ENCODE measurements around the gene ZNF784.

Gene ZNF784

GRCh38 chr19:55667511-55667910 is 43.1 kb upstream of the ZNF784 start:
- H3K79me2 ChIP-seq (ENCODE audit: control insufficient read depth, low read length) = peaks cover 98% of the 10 kb centered on the region
- H3K27me3 ChIP-seq (ENCODE audit: control insufficient read depth, low read length) = no peaks in the 10 kb centered on the region
- no peak for TF ChIP-seq CTCF (IDR thresholded peaks at IDR 0.05; ENCODE audit: low read depth, low read length, poor library complexity, severe bottlenecking)
- TF ChIP-seq EZH2phosphoT487 (IDR thresholded peaks at IDR 0.05; ENCODE audit: borderline replicate concordance, low read length) = no peak
- peaks cover 96% of the 10 kb centered on the region for H3K36me3 ChIP-seq (ENCODE audit: control insufficient read depth, low read length)
- H3K4me3 ChIP-seq (ENCODE audit: low read length) = no peak overlapping the region
- H3F3A ChIP-seq (ENCODE audit: control insufficient read depth, insufficient read depth) = peaks cover 14% of the 10 kb centered on the region
- H4K20me1 ChIP-seq (ENCODE audit: control insufficient read depth, insufficient read depth, low read depth, low read length) = peaks cover 33% of the 10 kb centered on the region
- no peaks in the 10 kb centered on the region for H3K9me2 ChIP-seq (replicated peaks; ENCODE audit: control insufficient read depth, low read length)
- H3K4me1 ChIP-seq (ENCODE audit: control insufficient read depth, low read length) = peaks cover 23% of the 10 kb centered on the region
- no peak overlapping the region for H3K4me2 ChIP-seq (ENCODE audit: low read length)
- no peak overlapping the region for H3K27ac ChIP-seq (ENCODE audit: low read depth, low read length)
- H3K9me3 ChIP-seq (ENCODE audit: control insufficient read depth, insufficient read depth, low read length) = no peaks in the 10 kb centered on the region

GRCh38 chr19:55667006-55667381 is 42.6 kb upstream of the ZNF784 start:
- Histone ChIP-seq H3F3A (ENCODE audit: control insufficient read depth, insufficient read depth) (peaks cover 9% of the 10 kb centered on the region), H3K36me3 (ENCODE audit: control insufficient read depth, low read length) (peaks cover 96% of the 10 kb centered on the region), H3K4me3 (ENCODE audit: low read length) (no peak overlapping the region), H3K79me2 (ENCODE audit: control insufficient read depth, low read length) (peaks cover 98% of the 10 kb centered on the region), H3K9me2 (replicated peaks; ENCODE audit: control insufficient read depth, low read length) (no peaks in the 10 kb centered on the region), H3K9me3 (ENCODE audit: control insufficient read depth, insufficient read depth, low read length) (no peaks in the 10 kb centered on the region), H4K20me1 (ENCODE audit: control insufficient read depth, insufficient read depth, low read depth, low read length) (peaks cover 29% of the 10 kb centered on the region), H3K4me2 (ENCODE audit: low read length) (no peak overlapping the region), H3K27ac (ENCODE audit: low read depth, low read length) (no peak overlapping the region), H3K4me1 (ENCODE audit: control insufficient read depth, low read length) (peaks cover 18% of the 10 kb centered on the region), H3K27me3 (ENCODE audit: control insufficient read depth, low read length) (no peaks in the 10 kb centered on the region)
- TF ChIP-seq EZH2phosphoT487 (IDR thresholded peaks at IDR 0.05; ENCODE audit: borderline replicate concordance, low read length) (no peak), CTCF (IDR thresholded peaks at IDR 0.05; ENCODE audit: low read depth, low read length, poor library complexity, severe bottlenecking) (no peak)

GRCh38 chr19:55666343-55667005 is 42.1 kb upstream of the ZNF784 start:
- no peak overlapping the region for H3K4me2 ChIP-seq (ENCODE audit: low read length)
- peaks cover 27% of the 10 kb centered on the region for H4K20me1 ChIP-seq (ENCODE audit: control insufficient read depth, insufficient read depth, low read depth, low read length)
- H3K79me2 ChIP-seq (ENCODE audit: control insufficient read depth, low read length) = peaks cover 98% of the 10 kb centered on the region
- peaks cover 14% of the 10 kb centered on the region for H3K4me1 ChIP-seq (ENCODE audit: control insufficient read depth, low read length)
- H3F3A ChIP-seq (ENCODE audit: control insufficient read depth, insufficient read depth) = peaks cover 4% of the 10 kb centered on the region
- H3K36me3 ChIP-seq (ENCODE audit: control insufficient read depth, low read length) = peaks cover 96% of the 10 kb centered on the region
- no peak overlapping the region for H3K4me3 ChIP-seq (ENCODE audit: low read length)
- H3K9me2 ChIP-seq (replicated peaks; ENCODE audit: control insufficient read depth, low read length) = no peaks in the 10 kb centered on the region
- no peak overlapping the region for H3K27ac ChIP-seq (ENCODE audit: low read depth, low read length)
- no peaks in the 10 kb centered on the region for H3K9me3 ChIP-seq (ENCODE audit: control insufficient read depth, insufficient read depth, low read length)
- TF ChIP-seq EZH2phosphoT487 (IDR thresholded peaks at IDR 0.05; ENCODE audit: borderline replicate concordance, low read length) (no peak), CTCF (IDR thresholded peaks at IDR 0.05; ENCODE audit: low read depth, low read length, poor library complexity, severe bottlenecking) (no peak)
- no peaks in the 10 kb centered on the region for H3K27me3 ChIP-seq (ENCODE audit: control insufficient read depth, low read length)

Data from DOHH2 (cell line).